MCF 10A (cell line): ENCODE measurements around the gene ANKRD6. TPM values are rescaled to one million over a fixed set of nuclear protein-coding genes. Genes with fewer than 3 reads are reported as not detected.

Source experiments
- BruUV-seq: library from RNA; stranded (reverse); fragments of 400-500 nt; replicated peaks from 2 replicates; lab custom pipeline; 2021; lab: Mats Ljungman, UMichigan
- CTCF ChIA-PET: fragments of 300-600 bp; sonication (Branson Sonifier 250); formaldehyde crosslinking; extraction: SDS; loops from one replicate; lab custom pipeline; 2021; ENCODE audit warnings: antibody characterized with exemption, inconsistent platforms; lab: Yijun Ruan, JAX
- POLR2A ChIA-PET: fragments of 300-600, 350-650 bp; sonication (Branson Sonifier 250); formaldehyde crosslinking; extraction: SDS; loops from one replicate; lab custom pipeline; 2020; ENCODE audit warnings: antibody characterized with exemption, inconsistent platforms; lab: Yijun Ruan, JAX
- DNase-seq: peaks from one replicate; pipeline ENCODE4 v3.0.0-alpha.2; 2018; ENCODE audit not compliant: unreplicated experiment
- H3K27ac Mint-ChIP-seq: one replicate; pipeline ENCODE4 v1.8.0; 2022; ENCODE audit warnings: mild to moderate bottlenecking, low read depth, mixed read lengths; ENCODE audit not compliant: unreplicated experiment
- H3K27me3 Mint-ChIP-seq: one replicate; pipeline ENCODE4 v1.8.0; 2022; ENCODE audit warnings: mixed read lengths; ENCODE audit not compliant: insufficient read depth, unreplicated experiment
- H3K36me3 Mint-ChIP-seq: one replicate; pipeline ENCODE4 v1.8.0; 2022; ENCODE audit warnings: mild to moderate bottlenecking, moderate library complexity, mixed read lengths; ENCODE audit not compliant: insufficient read depth, unreplicated experiment
- H3K4me1 Mint-ChIP-seq: one replicate; pipeline ENCODE4 v1.8.0; 2022; ENCODE audit warnings: mixed read lengths; ENCODE audit not compliant: insufficient read depth, unreplicated experiment
- H3K4me3 Mint-ChIP-seq: one replicate; pipeline ENCODE4 v1.8.0; 2022; ENCODE audit warnings: mild to moderate bottlenecking, moderate library complexity, mixed read lengths; ENCODE audit not compliant: unreplicated experiment
- H3K9me3 Mint-ChIP-seq: one replicate; pipeline ENCODE4 v1.8.0; 2022; ENCODE audit warnings: mixed read lengths; ENCODE audit not compliant: unreplicated experiment
- CTCF ChIP-seq: fragments of 200-600 bp; IDR thresholded peaks from one replicate; pipeline ENCODE4 v1.8.0; 2022; ENCODE audit warnings: antibody characterized with exemption, mild to moderate bottlenecking; ENCODE audit not compliant: unreplicated experiment
- intact Hi-C: fragments of 100-400 bp; cut with micrococcal nuclease; formaldehyde crosslinking; loops from 2 replicates; pipeline ENCODE4 v1.14.1; 2022
- total RNA-seq: library from RNA; stranded (reverse); gene quantifications from 2 replicates; pipeline ENCODE4 v1.2.3, GENCODE V29; 2022

The ANKRD6 gene
- total RNA-seq, 1 experiment from 2014 or later, result 2.1 TPM

- no peak for DNase-seq
- Mint-ChIP-seq H3K36me3 (no peaks in the 10 kb centered on the region), H3K27ac (no peak overlapping the region), H3K4me3 (no peak overlapping the region), H3K4me1 (no peaks in the 10 kb centered on the region), H3K9me3 (no peaks in the 10 kb centered on the region), H3K27me3 (peaks cover 30% of the 10 kb centered on the region)
- ChIA-PET POLR2A (no interaction called here), CTCF (interaction anchor here (0.6 to 1.1 kb wide), 2 partner anchors 28 to 123 kb away, joined by 3 to 5 read pairs; no protein-coding TSS in a partner anchor)
- no TSS peak for BruUV-seq
- TF ChIP-seq CTCF, result no peak
- intact Hi-C loops, result no loop called here
Observed at GRCh38 chr6:89487864-89488263, 54.9 kb downstream of the ANKRD6 start.

GRCh38 chr6:89488438-89488837 is 55.5 kb downstream of the ANKRD6 start:
- Mint-ChIP-seq H3K27me3 (peaks cover 25% of the 10 kb centered on the region), H3K4me3 (no peak overlapping the region), H3K4me1 (no peaks in the 10 kb centered on the region), H3K9me3 (no peaks in the 10 kb centered on the region), H3K27ac (no peak overlapping the region), H3K36me3 (no peaks in the 10 kb centered on the region)
- no peak for DNase-seq
- POLR2A ChIA-PET, result no interaction called here
- BruUV-seq, result no TSS peak
- intact Hi-C loops, result no loop called here
- no peak for TF ChIP-seq CTCF
- CTCF ChIA-PET, result interaction anchor here (1.1 kb wide), 1 partner anchor 122 kb away, joined by 5 read pairs; no protein-coding TSS in a partner anchor

- Mint-ChIP-seq H3K27me3 (peaks cover 18% of the 10 kb centered on the region), H3K4me3 (no peak overlapping the region), H3K36me3 (no peaks in the 10 kb centered on the region), H3K9me3 (no peaks in the 10 kb centered on the region), H3K27ac (no peak overlapping the region), H3K4me1 (no peaks in the 10 kb centered on the region)
- ChIA-PET CTCF (interaction anchor here (1.1 kb wide), 1 partner anchor 121 kb away, joined by 5 read pairs; no protein-coding TSS in a partner anchor), POLR2A (no interaction called here)
- intact Hi-C loops, result no loop called here
- DNase-seq, result no peak
- no TSS peak for BruUV-seq
- TF ChIP-seq CTCF, result no peak
Observed at GRCh38 chr6:89489078-89489477, 56.1 kb downstream of the ANKRD6 start.

GRCh38 chr6:89492025-89492640 is 59.2 kb downstream of the ANKRD6 start:
- no peak for TF ChIP-seq CTCF
- BruUV-seq, result no TSS peak
- Mint-ChIP-seq H3K27ac (no peak overlapping the region), H3K27me3 (peaks cover 4% of the 10 kb centered on the region), H3K4me1 (no peaks in the 10 kb centered on the region), H3K9me3 (no peaks in the 10 kb centered on the region), H3K36me3 (no peaks in the 10 kb centered on the region), H3K4me3 (no peak overlapping the region)
- no peak for DNase-seq
- ChIA-PET POLR2A (no interaction called here), CTCF (interaction anchor here (1.1 kb wide), 1 partner anchor 10 kb away, joined by 3 read pairs; no protein-coding TSS in a partner anchor)
- intact Hi-C loops, result no loop called here
